Effector CD4-positive, alpha-beta T cell (primary cell): ENCODE data around the gene POTEM. TPM values are rescaled to one million over a fixed set of nuclear protein-coding genes. Genes with fewer than 3 reads are reported as not detected.
"Not testable (repeated sequence)": the region's sequence is repeated elsewhere in the genome, so short reads cannot be mapped to it uniquely, and the experiment has no call there.

Source experiments
- DNase-seq: peaks from one replicate; pipeline ENCODE4 v3.0.0-alpha.2; 2020
- total RNA-seq: gene quantifications from one replicate; lab custom pipeline; 2026; lab: John Stamatoyannopoulos, UW

Gene POTEM
- total RNA-seq: not detected

GRCh38 chr14:18967134-18967533 is at the start of gene POTEM:
POTEM (plus strand) TSS chr14:18967434; CDS start chr14:18967486, 52 bp downstream.
- DNase-seq: not testable (repeated sequence)

- DNase-seq: not testable (repeated sequence)
Measured at GRCh38 chr14:18918345-18918744, 48.9 kb upstream of the POTEM start.

- DNase-seq: not testable (repeated sequence)
Measured at GRCh38 chr14:18920052-18920451, 47.2 kb upstream of the POTEM start.

GRCh38 chr14:18921055-18921701 is 46.1 kb upstream of the POTEM start:
- DNase-seq: not testable (repeated sequence)

- not testable (repeated sequence) for DNase-seq
Measured at GRCh38 chr14:18936848-18937247, 30.4 kb upstream of the POTEM start.

GRCh38 chr14:18938733-18939132 is 28.5 kb upstream of the POTEM start:
- not testable (repeated sequence) for DNase-seq

GRCh38 chr14:18949939-18950338 is 17.3 kb upstream of the POTEM start:
- not testable (repeated sequence) for DNase-seq

- not testable (repeated sequence) for DNase-seq
Measured at GRCh38 chr14:18953085-18953484, 14.1 kb upstream of the POTEM start.

GRCh38 chr14:18955816-18956215 is 11.4 kb upstream of the POTEM start:
- not testable (repeated sequence) for DNase-seq

GRCh38 chr14:18961576-18961975 is 5.7 kb upstream of the POTEM start:
- DNase-seq: not testable (repeated sequence)

GRCh38 chr14:18962143-18962542 is 5.1 kb upstream of the POTEM start:
- DNase-seq: not testable (repeated sequence)

- DNase-seq: not testable (repeated sequence)
Measured at GRCh38 chr14:18963276-18963675, 4.0 kb upstream of the POTEM start.

GRCh38 chr14:18964878-18965277 is 2.4 kb upstream of the POTEM start:
- DNase-seq: not testable (repeated sequence)

- not testable (repeated sequence) for DNase-seq
Measured at GRCh38 chr14:19002566-19002965, 35.3 kb downstream of the POTEM start.

GRCh38 chr14:19006490-19006889 is 39.3 kb downstream of the POTEM start:
- DNase-seq: not testable (repeated sequence)

- DNase-seq: not testable (repeated sequence)
Measured at GRCh38 chr14:19007678-19008077, 40.4 kb downstream of the POTEM start.

- DNase-seq: not testable (repeated sequence)
Measured at GRCh38 chr14:19011029-19011428, 43.8 kb downstream of the POTEM start.

- DNase-seq: not testable (repeated sequence)
Measured at GRCh38 chr14:19011703-19012102, 44.5 kb downstream of the POTEM start.

GRCh38 chr14:19015185-19015584 is 48.0 kb downstream of the POTEM start:
- not testable (repeated sequence) for DNase-seq

- DNase-seq: not testable (repeated sequence)
Measured at GRCh38 chr14:19025080-19025589, 57.9 kb downstream of the POTEM start.

- not testable (repeated sequence) for DNase-seq
Measured at GRCh38 chr14:19026649-19027351, 59.6 kb downstream of the POTEM start.

- not testable (repeated sequence) for DNase-seq
Measured at GRCh38 chr14:19027895-19028294, 60.7 kb downstream of the POTEM start.

GRCh38 chr14:19036811-19037382 is 69.7 kb downstream of the POTEM start:
- not testable (repeated sequence) for DNase-seq
